ENCODE data around the gene GNA15. TPM values are rescaled to one million over a fixed set of nuclear protein-coding genes. Genes with fewer than 3 reads are reported as not detected.
"Not testable (repeated sequence)": the region's sequence is repeated elsewhere in the genome, so short reads cannot be mapped to it uniquely, and the experiment has no call there.

GNA15 gene
- total and polyA plus RNA-seq, 12 donors: 0.42 to 8.9 (median 1.1) TPM

- peaks cover 0 to 23% (median 0%) of the 10 kb centered on the region in 9 donors for H3K36me3 ChIP-seq
- no peak overlapping the region for H3K27ac ChIP-seq
- TF ChIP-seq, protein P1, sequence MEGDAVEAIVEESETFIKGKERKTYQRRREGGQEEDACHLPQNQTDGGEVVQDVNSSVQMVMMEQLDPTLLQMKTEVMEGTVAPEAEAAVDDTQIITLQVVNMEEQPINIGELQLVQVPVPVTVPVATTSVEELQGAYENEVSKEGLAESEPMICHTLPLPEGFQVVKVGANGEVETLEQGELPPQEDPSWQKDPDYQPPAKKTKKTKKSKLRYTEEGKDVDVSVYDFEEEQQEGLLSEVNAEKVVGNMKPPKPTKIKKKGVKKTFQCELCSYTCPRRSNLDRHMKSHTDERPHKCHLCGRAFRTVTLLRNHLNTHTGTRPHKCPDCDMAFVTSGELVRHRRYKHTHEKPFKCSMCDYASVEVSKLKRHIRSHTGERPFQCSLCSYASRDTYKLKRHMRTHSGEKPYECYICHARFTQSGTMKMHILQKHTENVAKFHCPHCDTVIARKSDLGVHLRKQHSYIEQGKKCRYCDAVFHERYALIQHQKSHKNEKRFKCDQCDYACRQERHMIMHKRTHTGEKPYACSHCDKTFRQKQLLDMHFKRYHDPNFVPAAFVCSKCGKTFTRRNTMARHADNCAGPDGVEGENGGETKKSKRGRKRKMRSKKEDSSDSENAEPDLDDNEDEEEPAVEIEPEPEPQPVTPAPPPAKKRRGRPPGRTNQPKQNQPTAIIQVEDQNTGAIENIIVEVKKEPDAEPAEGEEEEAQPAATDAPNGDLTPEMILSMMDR (IDR thresholded peaks at IDR 0.05): no peak
- no peaks in the 10 kb centered on the region for H3K27me3 ChIP-seq
- intact Hi-C loops (cut with DNase I): no loop called here
- no peaks in the 10 kb centered on the region for H3K9me3 ChIP-seq
- H3K4me3 ChIP-seq: no peak overlapping the region
- no peak for DNase-seq
- H3K4me1 ChIP-seq: peaks cover 5 to 36% (median 23%) of the 10 kb centered on the region in 9 donors
- WGBS, 2 donors: 92 to 94% methylated on average over 18 of the region's 18 CpGs
- ATAC-seq: no peak
These were observed 54.6 kb downstream of the GNA15 start for GRCh38 chr19:3190470-3190770.

GRCh38 chr19:3190921-3191805 is 55.3 kb downstream of the GNA15 start:
- intact Hi-C loops (cut with DNase I): no loop called here
- no peaks in the 10 kb centered on the region for H3K27me3 ChIP-seq
- no peak overlapping the region for H3K27ac ChIP-seq
- TF ChIP-seq, protein P1 (IDR thresholded peaks at IDR 0.05): no peak
- H3K36me3 ChIP-seq: peaks cover 0 to 26% (median 0%) of the 10 kb centered on the region in 9 donors
- no peak overlapping the region for H3K4me3 ChIP-seq
- ATAC-seq (no peak), DNase-seq (no peak)
- H3K9me3 ChIP-seq: no peaks in the 10 kb centered on the region
- WGBS, 2 donors: 91 to 94% methylated on average over 46 of the region's 46 CpGs
- peaks cover 5 to 35% (median 20%) of the 10 kb centered on the region in 9 donors for H3K4me1 ChIP-seq

- DNase-seq; H3K27me3 ChIP-seq; H3K4me3 ChIP-seq; ATAC-seq; H3K27ac ChIP-seq; intact Hi-C loops (cut with DNase I); H3K9me3 ChIP-seq: not testable (repeated sequence)
- Histone ChIP-seq H3K4me1 (peaks cover under 1 to 29% (median 14%) of the 10 kb centered on the region in 9 donors), H3K36me3 (peaks cover 0 to 32% (median 0%) of the 10 kb centered on the region in 9 donors)
- 93 to 96% methylated on average over 12 of the region's 12 CpGs for WGBS, 2 donors
These were observed 55.9 kb downstream of the GNA15 start for GRCh38 chr19:3191806-3192104.

GRCh38 chr19:3192228-3192635 is 56.4 kb downstream of the GNA15 start:
- H3K4me3 ChIP-seq: no peak overlapping the region
- intact Hi-C loops (cut with DNase I): no loop called here
- H3K36me3 ChIP-seq: peaks cover 0 to 35% (median 0%) of the 10 kb centered on the region in 9 donors
- no peak for ATAC-seq
- 96 to 97% methylated on average over 29 to 32 of the region's 32 CpGs for WGBS, 2 donors
- peaks cover 0 to 25% (median 10%) of the 10 kb centered on the region in 9 donors for H3K4me1 ChIP-seq
- no peak overlapping the region for H3K27ac ChIP-seq
- H3K9me3 ChIP-seq: no peaks in the 10 kb centered on the region
- no peak for DNase-seq
- TF ChIP-seq, protein P1 (IDR thresholded peaks at IDR 0.05): no peak
- H3K27me3 ChIP-seq: no peaks in the 10 kb centered on the region

DNA sequence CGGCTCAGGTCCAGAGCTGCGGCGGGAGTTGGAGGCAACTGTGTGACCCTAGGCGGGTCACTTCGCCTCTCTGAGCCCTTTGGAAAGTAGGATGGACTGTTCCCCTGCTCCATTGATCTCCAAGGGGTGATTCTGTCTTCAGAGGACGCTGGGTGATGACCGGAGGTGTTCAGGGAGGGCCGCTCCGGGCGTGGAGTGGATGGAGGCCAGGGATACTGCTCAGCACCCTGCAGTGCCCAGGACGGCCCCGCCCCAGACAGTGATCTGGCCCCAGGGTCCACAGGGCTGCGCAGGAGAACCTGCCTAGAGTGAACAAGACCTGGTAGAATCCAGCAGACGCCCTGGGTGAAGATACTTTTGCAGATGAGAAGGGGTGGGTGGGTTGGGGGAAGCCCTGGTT is 56.9 kb downstream of the GNA15 start:
- ATAC-seq (no peak), DNase-seq (no peak)
- no peak overlapping the region for H3K4me3 ChIP-seq
- H3K4me1 ChIP-seq: peaks cover 0 to 20% (median 6%) of the 10 kb centered on the region in 9 donors
- H3K9me3 ChIP-seq: no peaks in the 10 kb centered on the region
- TF ChIP-seq, protein P1 (IDR thresholded peaks at IDR 0.05): no peak
- no peaks in the 10 kb centered on the region for H3K27me3 ChIP-seq
- 94 to 95% methylated on average over 14 of the region's 14 CpGs for whole genome bisulfite sequencing, 2 donors
- intact Hi-C loops (cut with DNase I): no loop called here
- H3K36me3 ChIP-seq: peaks cover 0 to 35% (median 0%) of the 10 kb centered on the region in 9 donors
- no peak overlapping the region for H3K27ac ChIP-seq

Measured in heart right ventricle (tissue), 16 donors.